Right renal pelvis (tissue), 4 donors: ENCODE results near the gene NEO1. TPM values are rescaled to one million over a fixed set of nuclear protein-coding genes. Genes with fewer than 3 reads are reported as not detected.

Source experiments
- DNase-seq, 4 donors: peaks; one replicate each; pipeline ENCODE4 v3.0.0-alpha.2; 2013; ENCODE audit warnings: low read depth in 4 of 4, low spot score in 3 of 4, missing footprints in 1 of 4
- polyA plus RNA-seq, 4 donors: library from polyadenylated mRNA; unstranded; fragments of 120-200 nt; gene quantifications; one replicate each; pipeline ENCODE4 v1.2.1, GENCODE V29; 2013; ENCODE audit not compliant: insufficient read length in 4 of 4

NEO1 gene
- polyA plus RNA-seq, 4 donors, result 126 to 141 (median 128) TPM

DNA sequence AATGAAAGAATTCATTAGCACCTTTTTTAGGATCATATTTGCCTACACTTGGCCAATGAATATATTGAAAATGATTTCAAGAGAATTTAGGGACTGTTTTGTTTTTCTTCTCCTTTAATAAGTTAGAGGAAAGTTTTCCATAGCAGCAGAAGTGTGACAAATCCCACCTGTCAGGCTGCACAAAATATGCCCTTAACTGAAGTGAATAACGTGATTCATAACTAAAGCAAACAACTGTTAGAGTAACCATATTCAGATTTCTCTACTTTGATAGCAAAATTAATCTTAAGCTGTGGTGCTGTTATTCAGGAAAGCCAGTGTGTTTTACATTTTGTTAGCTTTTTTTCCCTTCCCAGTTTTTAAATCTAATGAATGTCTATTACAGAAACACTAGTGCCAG is 195.1 kb downstream of the NEO1 start:
- no peak for DNase-seq

DNA sequence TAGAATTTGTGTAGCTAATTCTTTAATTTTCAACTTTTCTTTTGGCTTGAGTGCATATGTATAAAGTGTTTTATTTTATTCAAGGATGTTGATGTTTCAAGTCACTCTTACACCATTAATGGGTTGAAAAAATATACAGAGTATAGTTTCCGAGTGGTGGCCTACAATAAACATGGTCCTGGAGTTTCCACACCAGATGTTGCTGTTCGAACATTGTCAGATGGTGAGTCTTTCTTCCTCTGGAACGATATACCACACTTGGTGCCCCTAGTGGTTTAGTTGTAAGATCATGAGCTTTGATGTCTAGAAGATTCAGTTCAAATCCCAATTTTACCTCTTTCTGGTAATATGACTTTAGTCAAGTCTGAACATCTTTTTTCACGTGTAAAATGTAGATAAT is 197.2 kb downstream of the NEO1 start:
- DNase-seq, result no peak

- DNase-seq, result no peak
Observed at GRCh38 chr15:73254598-73254997, 202.3 kb downstream of the NEO1 start.

GRCh38 chr15:73258271-73259108 is 206.2 kb downstream of the NEO1 start:
- no peak for DNase-seq

- no peak for DNase-seq
Observed at GRCh38 chr15:73264881-73265280, 212.6 kb downstream of the NEO1 start.

DNA sequence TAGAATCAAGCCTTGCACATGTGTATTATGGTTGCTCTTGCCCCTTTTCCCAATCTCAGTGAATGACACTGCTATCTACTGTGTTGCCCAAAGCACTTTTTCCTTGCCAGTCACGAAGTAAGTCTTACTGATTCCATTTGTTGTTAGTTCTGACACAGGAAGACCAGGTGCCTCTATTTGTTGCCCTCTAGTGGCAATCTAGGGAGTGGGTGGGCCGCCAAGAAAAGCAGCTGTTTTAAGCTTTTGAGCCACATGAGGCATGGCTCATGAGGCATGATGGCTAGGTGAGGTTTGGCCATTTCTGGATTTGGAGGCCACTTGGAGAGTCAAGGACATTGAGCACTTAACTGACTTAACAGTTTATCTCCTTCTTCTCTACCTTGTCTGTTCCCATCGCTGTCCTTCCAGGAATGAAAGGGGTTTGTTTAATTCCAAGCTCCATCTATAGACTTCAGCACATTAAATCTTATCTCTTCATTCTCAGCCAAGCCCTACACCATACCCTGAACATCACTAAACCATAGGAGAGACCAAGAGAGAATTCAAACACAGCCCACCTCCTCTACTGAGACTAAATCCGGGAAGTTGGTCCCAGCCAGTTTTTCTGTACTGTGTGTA is 213.4 kb downstream of the NEO1 start:
- peak in 1 of 4 donors; percentile 18 for DNase-seq

DNA sequence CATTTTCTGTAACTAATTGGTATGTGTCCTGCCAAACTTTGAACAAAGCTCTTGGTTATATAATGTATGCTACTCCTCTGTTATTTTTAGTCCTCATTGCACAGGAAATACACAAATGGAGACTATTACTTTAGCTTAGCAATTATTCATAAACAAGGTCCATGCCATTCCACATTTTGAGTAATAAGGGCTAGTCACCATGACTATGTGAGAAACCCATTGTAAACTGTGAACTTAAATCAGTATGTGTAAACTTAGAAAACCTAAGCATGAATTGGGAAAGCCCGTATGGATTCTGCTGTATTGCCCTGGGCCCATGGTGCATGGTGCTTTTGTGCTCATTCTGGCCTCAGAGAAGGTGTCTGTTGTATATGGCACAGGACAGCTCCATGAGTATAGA is 216.2 kb downstream of the NEO1 start:
- no peak for DNase-seq

DNA sequence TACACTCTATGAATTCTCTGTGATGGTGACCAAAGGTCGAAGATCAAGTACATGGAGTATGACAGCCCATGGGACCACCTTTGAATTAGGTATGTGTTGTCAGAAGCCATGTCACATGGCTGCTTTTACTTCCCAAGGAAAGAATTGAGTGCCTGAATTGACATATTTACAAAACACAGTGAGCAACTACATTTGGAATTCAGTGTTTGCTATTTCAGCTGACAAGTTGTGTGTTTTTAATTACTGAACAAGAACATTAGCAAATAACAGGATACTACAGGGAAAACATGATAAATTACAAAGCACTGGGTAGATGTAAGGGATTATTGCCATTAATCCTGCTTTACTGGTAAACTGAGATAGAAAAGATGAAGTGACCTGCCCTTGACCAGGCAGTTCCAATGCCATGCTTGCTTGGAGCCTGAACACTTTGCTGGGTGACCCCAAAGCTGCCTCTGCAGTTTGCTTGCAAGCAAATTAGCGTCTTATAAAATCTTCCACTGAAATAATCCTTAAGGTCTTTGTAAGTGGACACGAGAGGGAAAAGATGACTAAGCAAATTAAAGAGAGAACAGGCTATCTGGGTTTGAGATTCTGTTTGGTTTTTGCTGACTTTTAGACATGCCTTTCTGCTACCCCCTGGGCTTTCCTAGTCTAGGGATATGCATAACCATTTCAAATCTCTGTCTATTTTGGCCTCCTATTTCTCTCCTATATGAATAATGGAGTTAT is 218.3 kb downstream of the NEO1 start:
- no peak for DNase-seq

- peak; percentile 32 to 44 (median 34) for DNase-seq
Observed at GRCh38 chr15:73273181-73274002, 221.1 kb downstream of the NEO1 start.

- DNase-seq, result no peak
Observed at GRCh38 chr15:73275862-73276261, 223.6 kb downstream of the NEO1 start.

GRCh38 chr15:73282567-73283365 is 230.5 kb downstream of the NEO1 start:
- DNase-seq, result no peak

DNA sequence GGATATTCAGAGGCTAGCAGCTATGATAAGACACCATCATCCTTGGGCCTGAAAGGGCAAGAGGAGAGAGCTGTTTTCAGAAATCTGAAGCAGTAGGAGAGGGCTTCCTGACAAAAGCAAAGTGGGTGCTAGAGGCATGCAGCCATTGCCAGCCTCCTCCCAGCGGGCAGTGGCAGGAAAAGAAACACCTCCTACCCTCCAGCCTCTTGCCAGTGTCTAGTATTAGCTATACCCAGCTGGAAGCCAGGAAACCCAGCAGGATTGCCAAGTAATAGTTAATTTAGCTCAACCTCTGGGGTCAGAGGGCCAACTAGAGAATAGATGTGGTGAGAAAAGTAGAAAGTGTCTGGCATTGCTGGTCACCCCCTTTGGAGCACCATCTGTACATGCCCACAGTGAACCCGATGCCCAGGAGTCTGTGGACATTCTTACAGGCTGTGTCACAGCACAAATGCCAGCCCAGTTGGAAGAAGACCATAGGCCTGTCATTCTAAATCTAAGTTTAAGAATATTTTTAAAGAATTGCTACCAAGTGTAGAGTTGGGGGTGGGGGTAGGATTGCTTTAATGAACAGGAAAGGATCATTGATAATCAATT is 231.2 kb downstream of the NEO1 start:
- no peak for DNase-seq

- no peak for DNase-seq
Observed at GRCh38 chr15:73284090-73284716, 231.9 kb downstream of the NEO1 start.

GRCh38 chr15:73286311-73286710 is 234.0 kb downstream of the NEO1 start:
- no peak for DNase-seq

- DNase-seq, result no peak
Observed at GRCh38 chr15:73287019-73287418, 234.8 kb downstream of the NEO1 start.

DNA sequence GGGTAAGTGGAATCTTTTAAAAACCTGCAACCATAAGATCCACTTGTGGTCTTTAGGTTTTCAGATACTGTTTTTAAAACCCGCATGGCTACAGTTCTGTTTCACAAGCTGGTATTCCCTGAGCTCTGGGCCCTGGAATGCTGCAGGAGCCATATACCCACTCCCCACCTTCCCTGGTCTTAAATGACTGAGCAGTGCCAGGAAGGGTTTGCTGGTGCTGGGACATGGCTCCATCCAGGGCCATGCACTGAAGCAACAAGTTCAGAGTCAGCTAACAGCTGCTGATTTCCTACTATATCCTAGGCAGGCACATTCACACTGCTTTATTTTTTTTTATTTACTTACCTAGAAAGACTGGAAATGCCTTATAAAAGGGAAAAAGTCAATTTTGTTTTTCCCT is 239.2 kb downstream of the NEO1 start:
- no peak for DNase-seq

- no peak for DNase-seq
Observed at GRCh38 chr15:73293773-73294172, 241.5 kb downstream of the NEO1 start.

GRCh38 chr15:73295630-73296286 is 243.5 kb downstream of the NEO1 start:
- DNase-seq, result no peak
